Kidney (tissue), 14 donors: ENCODE data around the gene DDB1. TPM values are rescaled to one million over a fixed set of nuclear protein-coding genes. Genes with fewer than 3 reads are reported as not detected.

Experiments used
- DNase-seq, 5 donors: peaks; one replicate each; pipeline ENCODE4 v3.0.0-alpha.2; 2013 to 2020
- FAIRE-seq: peaks from 2 replicates; lab custom pipeline; 2012; peaks lifted over from hg19 to GRCh38; lab: Jason Lieb, UNC
- H3K27ac ChIP-seq, 2 donors: one replicate each; pipeline ENCODE4 v1.7.0; 2013; ENCODE audit warnings: low read depth in 2 of 2, low read length in 2 of 2, inconsistent platforms in 1 of 2
- H3K27me3 ChIP-seq: one replicate; pipeline ENCODE4 v1.7.1; 2013; ENCODE audit warnings: low read length, inconsistent platforms; ENCODE audit not compliant: control insufficient read depth, insufficient read depth
- H3K36me3 ChIP-seq, 3 donors: one replicate each; pipeline versions ENCODE4 v1.7.0 to v1.7.1; 2013; ENCODE audit warnings: low read length in 3 of 3, control low read depth in 1 of 3, inconsistent platforms in 1 of 3; ENCODE audit not compliant: insufficient read depth in 3 of 3, control insufficient read depth in 2 of 3
- H3K4me1 ChIP-seq, 3 donors: one replicate each; pipeline versions ENCODE4 v1.7.0 to v1.7.1; 2013; ENCODE audit warnings: low read length in 3 of 3, inconsistent platforms in 1 of 3, low read depth in 1 of 3; ENCODE audit not compliant: control insufficient read depth in 2 of 3, insufficient read depth in 2 of 3
- H3K4me3 ChIP-seq, 3 donors: one replicate each; pipeline versions ENCODE4 v1.7.0 to v1.8.1; 2013; ENCODE audit warnings: low read length in 3 of 3, control low read depth in 1 of 3, inconsistent platforms in 1 of 3
- H3K9ac ChIP-seq, 3 donors: one replicate each; pipeline versions ENCODE4 v1.7.0 to v1.7.1; 2013; ENCODE audit warnings: low read length in 3 of 3, control low read depth in 1 of 3, inconsistent platforms in 1 of 3
- H3K9me3 ChIP-seq, 3 donors: one replicate each; pipeline versions ENCODE4 v1.7.0 to v1.7.1; 2013; ENCODE audit warnings: low read length in 3 of 3, control low read depth in 1 of 3, inconsistent platforms in 1 of 3; ENCODE audit not compliant: control insufficient read depth in 2 of 3, insufficient read depth in 1 of 3
- CTCF ChIP-seq: IDR thresholded peaks from 3 replicates; pipeline ENCODE4 v1.5.1; 2012; ENCODE audit warnings: mild to moderate bottlenecking, moderate library complexity, borderline replicate concordance; ENCODE audit not compliant: insufficient read depth; ENCODE audit errors: extremely low read depth
- intact Hi-C: fragments of 100-400 bp; cut with DNase I; formaldehyde crosslinking; loops from one replicate; pipeline ENCODE4 v1.11.1; 2022
- polyA plus RNA-seq: library from polyadenylated mRNA; stranded (reverse); fragments of 350-450 nt; fragmentation: Illumina TruSeq; extraction: RNeasy Lipid Tissue Mini Kit (QIAGEN cat#74804); gene quantifications from one replicate; pipeline ENCODE4 v1.2.3, GENCODE V29; 2014; ENCODE audit warnings: low read depth, low replicate concordance; ENCODE audit not compliant: insufficient read depth
- total RNA-seq: library from RNA; stranded (reverse); fragmentation: NEBNext Ultra II Directional; extraction: Animal tissue kit (Norgen Biotek cat#: 25700); gene quantifications from one replicate; pipeline ENCODE4 v1.2.1, GENCODE V29; 2021
- donor health status: control.
- donor health status: control.
- donor health status: control.
- donor health status: control.
- donor health status: control.
- donor health status: DM: yes; HTN: yes; CAD: no.
- donor health status: Normal renal cell carcinoma (clear cell type).

DDB1 gene
- total and polyA plus RNA-seq, 2 donors from 2014 or later: 131 to 185 TPM

GRCh38 chr11:61270354-61271076, 62.4 kb downstream of the DDB1 start:
- H3K9ac ChIP-seq: no peak overlapping the region
- no peak overlapping the region for H3K27ac ChIP-seq
- TF ChIP-seq CTCF: no peak
- H3K4me1 ChIP-seq: no peaks in the 10 kb centered on the region
- no peak overlapping the region for H3K4me3 ChIP-seq
- no peak for DNase-seq
- intact Hi-C loops: no loop called here
- H3K36me3 ChIP-seq: no peaks in the 10 kb centered on the region
- H3K9me3 ChIP-seq: no peaks in the 10 kb centered on the region
- no peak for FAIRE-seq
- H3K27me3 ChIP-seq: no peaks in the 10 kb centered on the region

- TF ChIP-seq CTCF: no peak
- H3K27ac ChIP-seq: no peak overlapping the region
- intact Hi-C loops: no loop called here
- no peak for FAIRE-seq
- H3K36me3 ChIP-seq: no peaks in the 10 kb centered on the region
- no peak for DNase-seq
- H3K9me3 ChIP-seq: no peaks in the 10 kb centered on the region
- no peaks in the 10 kb centered on the region for H3K4me1 ChIP-seq
- no peak overlapping the region for H3K4me3 ChIP-seq
- no peaks in the 10 kb centered on the region for H3K27me3 ChIP-seq
- H3K9ac ChIP-seq: no peak overlapping the region
These were observed 64.2 kb downstream of the DDB1 start for GRCh38 chr11:61268588-61269250.

GRCh38 chr11:61267437-61267841, 65.5 kb downstream of the DDB1 start:
- intact Hi-C loops: no loop called here
- no peaks in the 10 kb centered on the region for H3K4me1 ChIP-seq
- H3K27me3 ChIP-seq: no peaks in the 10 kb centered on the region
- FAIRE-seq (no peak), DNase-seq (no peak)
- no peak overlapping the region for H3K27ac ChIP-seq
- H3K4me3 ChIP-seq: no peak overlapping the region
- no peak for TF ChIP-seq CTCF
- H3K36me3 ChIP-seq: no peaks in the 10 kb centered on the region
- no peaks in the 10 kb centered on the region for H3K9me3 ChIP-seq
- H3K9ac ChIP-seq: no peak overlapping the region
